ENCODE data around the gene LANCL1. TPM values are rescaled to one million over a fixed set of nuclear protein-coding genes. Genes with fewer than 3 reads are reported as not detected.

Gene LANCL1
- total and polyA plus RNA-seq, 4 donors: 6.8 to 53.9 (median 19.5) TPM

DNA sequence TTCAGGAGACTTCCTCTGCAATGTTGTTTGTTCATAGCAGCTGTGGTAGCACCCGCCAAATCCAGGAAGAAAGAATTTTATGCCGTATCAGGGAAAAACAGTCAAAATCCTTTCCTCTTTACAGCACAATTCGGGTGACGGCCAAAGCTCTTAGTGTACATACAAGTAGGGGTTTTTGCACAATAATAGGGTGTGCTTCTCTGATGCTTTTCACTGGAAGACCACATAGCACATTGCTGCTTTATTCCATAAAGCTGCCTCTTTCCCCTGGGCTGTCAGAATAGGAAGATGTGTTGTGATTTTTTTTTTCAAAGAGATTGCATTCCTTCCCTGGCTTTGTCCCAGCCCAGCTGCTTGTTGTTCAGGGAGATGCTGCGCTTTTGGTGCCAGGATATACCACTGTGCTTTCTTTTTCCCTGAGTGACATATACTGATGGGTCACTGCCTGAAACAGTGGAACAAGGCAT lies 27.2 kb upstream of the LANCL1 start:
- 25 to 34% methylated on average over 5 of the region's 5 CpGs for WGBS, 2 donors
- TF ChIP-seq, protein P1, sequence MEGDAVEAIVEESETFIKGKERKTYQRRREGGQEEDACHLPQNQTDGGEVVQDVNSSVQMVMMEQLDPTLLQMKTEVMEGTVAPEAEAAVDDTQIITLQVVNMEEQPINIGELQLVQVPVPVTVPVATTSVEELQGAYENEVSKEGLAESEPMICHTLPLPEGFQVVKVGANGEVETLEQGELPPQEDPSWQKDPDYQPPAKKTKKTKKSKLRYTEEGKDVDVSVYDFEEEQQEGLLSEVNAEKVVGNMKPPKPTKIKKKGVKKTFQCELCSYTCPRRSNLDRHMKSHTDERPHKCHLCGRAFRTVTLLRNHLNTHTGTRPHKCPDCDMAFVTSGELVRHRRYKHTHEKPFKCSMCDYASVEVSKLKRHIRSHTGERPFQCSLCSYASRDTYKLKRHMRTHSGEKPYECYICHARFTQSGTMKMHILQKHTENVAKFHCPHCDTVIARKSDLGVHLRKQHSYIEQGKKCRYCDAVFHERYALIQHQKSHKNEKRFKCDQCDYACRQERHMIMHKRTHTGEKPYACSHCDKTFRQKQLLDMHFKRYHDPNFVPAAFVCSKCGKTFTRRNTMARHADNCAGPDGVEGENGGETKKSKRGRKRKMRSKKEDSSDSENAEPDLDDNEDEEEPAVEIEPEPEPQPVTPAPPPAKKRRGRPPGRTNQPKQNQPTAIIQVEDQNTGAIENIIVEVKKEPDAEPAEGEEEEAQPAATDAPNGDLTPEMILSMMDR (IDR thresholded peaks at IDR 0.05; ENCODE audit: control extremely low read depth, extremely low read depth): no peak
- DNase-seq (peak; percentile 16 to 33 (median 19)), ATAC-seq (ENCODE audit: insufficient read depth, low FRiP score) (no peak)
- Histone ChIP-seq H3K9ac (ENCODE audit: insufficient read depth in 1 of 2, low read length in 2 of 2) (no peak overlapping the region), H3K4me1 (ENCODE audit: control insufficient read depth in 5 of 5, insufficient read depth in 5 of 5, low read length in 5 of 5) (no peaks in the 10 kb centered on the region), H3K27me3 (ENCODE audit: control insufficient read depth in 3 of 3, insufficient read depth in 3 of 3, low read length in 2 of 3) (no peaks in the 10 kb centered on the region), H3K36me3 (ENCODE audit: control insufficient read depth in 4 of 4, insufficient read depth in 4 of 4, low read length in 4 of 4) (no peaks in the 10 kb centered on the region), H3K9me3 (ENCODE audit: control insufficient read depth in 4 of 4, insufficient read depth in 3 of 4, low read length in 3 of 4) (peaks cover 0 to 10% (median 0%) of the 10 kb centered on the region in 4 donors), H3K4me3 (no peak overlapping the region), H3K27ac (ENCODE audit: low read depth in 1 of 2, low read length in 1 of 2) (no peak overlapping the region)

DNA sequence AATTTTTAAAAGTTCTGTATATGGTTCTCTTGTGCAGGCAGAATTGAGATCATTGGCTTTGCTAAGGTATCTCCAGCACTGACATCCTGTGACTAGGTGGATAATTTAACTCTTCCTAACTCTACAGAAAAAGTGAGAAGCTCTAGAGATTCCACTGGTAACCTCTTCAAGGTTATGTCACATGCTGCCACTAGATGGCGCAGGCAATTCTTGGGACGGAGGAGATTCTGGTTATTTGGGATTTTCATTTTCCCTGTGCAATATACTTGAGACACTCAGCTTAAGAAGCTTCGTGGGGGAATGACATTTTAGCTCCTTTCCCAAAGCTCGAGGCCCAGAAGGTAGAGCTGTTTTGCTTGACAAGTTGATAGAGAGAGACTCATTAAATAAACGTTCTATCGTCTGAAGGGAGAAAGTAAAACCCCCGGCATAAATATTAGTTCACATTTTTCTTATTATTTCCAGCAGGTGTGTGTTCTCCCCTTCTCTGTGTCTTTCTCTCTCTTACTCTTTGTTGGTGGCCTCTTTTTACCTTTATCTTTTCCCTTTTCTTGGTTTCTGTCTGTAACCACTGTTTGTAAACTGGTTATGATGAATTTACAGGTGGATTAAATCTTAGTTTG lies 26.6 kb upstream of the LANCL1 start:
- peak; percentile 44 to 68 (median 57) for DNase-seq
- 14 to 28% methylated on average over 7 of the region's 7 CpGs for WGBS, 2 donors
- Histone ChIP-seq H3K4me1 (ENCODE audit: control insufficient read depth in 5 of 5, insufficient read depth in 5 of 5, low read length in 5 of 5) (no peaks in the 10 kb centered on the region), H3K27me3 (ENCODE audit: control insufficient read depth in 3 of 3, insufficient read depth in 3 of 3, low read length in 2 of 3) (no peaks in the 10 kb centered on the region), H3K4me3 (no peak overlapping the region), H3K9me3 (ENCODE audit: control insufficient read depth in 4 of 4, insufficient read depth in 3 of 4, low read length in 3 of 4) (peaks cover 0 to 13% (median 0%) of the 10 kb centered on the region in 4 donors), H3K27ac (ENCODE audit: low read depth in 1 of 2, low read length in 1 of 2) (no peak overlapping the region), H3K9ac (ENCODE audit: insufficient read depth in 1 of 2, low read length in 2 of 2) (no peak overlapping the region), H3K36me3 (ENCODE audit: control insufficient read depth in 4 of 4, insufficient read depth in 4 of 4, low read length in 4 of 4) (no peaks in the 10 kb centered on the region)
- TF ChIP-seq, protein P1 (IDR thresholded peaks at IDR 0.05; ENCODE audit: control extremely low read depth, extremely low read depth): peak; percentile 37
- peak; percentile 84 for ATAC-seq (ENCODE audit: insufficient read depth, low FRiP score)

DNA sequence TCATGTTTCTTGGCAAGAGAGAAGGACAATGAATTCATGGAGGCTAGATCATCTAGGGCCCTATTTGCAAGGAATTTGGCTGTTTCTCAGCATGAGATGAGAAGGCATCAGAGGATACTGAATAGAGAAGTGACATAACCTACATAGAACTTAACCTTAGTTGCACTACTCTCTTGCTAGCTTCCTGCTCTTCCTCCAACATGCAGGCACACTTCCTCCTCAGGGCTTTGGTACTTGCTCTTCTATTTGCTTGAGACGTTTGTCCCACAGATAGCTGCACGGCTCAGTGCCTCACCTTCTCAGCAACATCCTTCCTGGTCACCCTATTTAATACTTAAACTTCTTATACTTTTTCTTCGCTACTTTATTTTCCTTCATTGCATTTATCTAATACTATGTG lies 20.0 kb upstream of the LANCL1 start:
- no peaks in the 10 kb centered on the region for H3K4me1 ChIP-seq (ENCODE audit: control insufficient read depth in 5 of 5, insufficient read depth in 5 of 5, low read length in 5 of 5)
- no peak for DNase-seq

More for the DNA sequence above, 20.0 kb upstream of the LANCL1 start:
- no peak for ATAC-seq (ENCODE audit: insufficient read depth, low FRiP score)
- H3K27ac ChIP-seq (ENCODE audit: low read depth in 1 of 2, low read length in 1 of 2): no peak overlapping the region
- WGBS, 2 donors: 45 to 54% methylated on average over 3 of the region's 3 CpGs
- no peaks in the 10 kb centered on the region for H3K27me3 ChIP-seq (ENCODE audit: control insufficient read depth in 3 of 3, insufficient read depth in 3 of 3, low read length in 2 of 3)
- no peak overlapping the region for H3K9ac ChIP-seq (ENCODE audit: insufficient read depth in 1 of 2, low read length in 2 of 2)
- peaks cover 0 to 11% (median 0%) of the 10 kb centered on the region in 4 donors for H3K9me3 ChIP-seq (ENCODE audit: control insufficient read depth in 4 of 4, insufficient read depth in 3 of 4, low read length in 3 of 4)
- no peak overlapping the region for H3K4me3 ChIP-seq
- H3K36me3 ChIP-seq (ENCODE audit: control insufficient read depth in 4 of 4, insufficient read depth in 4 of 4, low read length in 4 of 4): no peaks in the 10 kb centered on the region
- TF ChIP-seq, protein P1 (IDR thresholded peaks at IDR 0.05; ENCODE audit: control extremely low read depth, extremely low read depth): no peak
